Measurements from ENCODE around the gene PAPSS1.

DNA sequence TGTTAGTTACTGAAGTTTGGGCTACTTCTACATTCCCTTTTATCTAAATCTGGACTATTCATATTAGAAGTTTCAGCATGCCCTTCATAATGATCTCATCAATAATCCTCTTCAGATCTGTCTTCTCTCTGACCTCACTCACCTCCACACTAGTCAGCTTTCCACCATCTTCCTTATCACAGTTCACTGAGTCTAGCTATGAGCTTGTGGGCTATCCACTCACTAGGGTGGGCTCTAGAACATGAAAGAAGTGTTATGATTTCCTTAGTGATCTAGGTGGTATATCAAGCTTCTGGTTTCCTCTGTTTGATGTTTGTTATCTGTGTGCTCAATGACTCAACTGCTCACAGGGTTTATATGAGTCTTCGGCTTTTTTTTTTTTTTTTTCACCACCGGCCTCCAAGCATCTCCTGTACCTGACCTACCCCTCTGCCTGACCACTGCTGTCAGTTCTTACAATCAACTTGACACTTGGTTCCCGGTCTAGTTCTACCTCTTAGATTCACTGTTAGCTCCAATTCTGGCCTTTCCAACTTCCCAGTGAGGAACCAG, 103.1 kb downstream of the PAPSS1 start:
- TF ChIP-seq EZH2phosphoT487 (IDR thresholded peaks at IDR 0.05), result no peak
- TF ChIP-seq, protein P1, sequence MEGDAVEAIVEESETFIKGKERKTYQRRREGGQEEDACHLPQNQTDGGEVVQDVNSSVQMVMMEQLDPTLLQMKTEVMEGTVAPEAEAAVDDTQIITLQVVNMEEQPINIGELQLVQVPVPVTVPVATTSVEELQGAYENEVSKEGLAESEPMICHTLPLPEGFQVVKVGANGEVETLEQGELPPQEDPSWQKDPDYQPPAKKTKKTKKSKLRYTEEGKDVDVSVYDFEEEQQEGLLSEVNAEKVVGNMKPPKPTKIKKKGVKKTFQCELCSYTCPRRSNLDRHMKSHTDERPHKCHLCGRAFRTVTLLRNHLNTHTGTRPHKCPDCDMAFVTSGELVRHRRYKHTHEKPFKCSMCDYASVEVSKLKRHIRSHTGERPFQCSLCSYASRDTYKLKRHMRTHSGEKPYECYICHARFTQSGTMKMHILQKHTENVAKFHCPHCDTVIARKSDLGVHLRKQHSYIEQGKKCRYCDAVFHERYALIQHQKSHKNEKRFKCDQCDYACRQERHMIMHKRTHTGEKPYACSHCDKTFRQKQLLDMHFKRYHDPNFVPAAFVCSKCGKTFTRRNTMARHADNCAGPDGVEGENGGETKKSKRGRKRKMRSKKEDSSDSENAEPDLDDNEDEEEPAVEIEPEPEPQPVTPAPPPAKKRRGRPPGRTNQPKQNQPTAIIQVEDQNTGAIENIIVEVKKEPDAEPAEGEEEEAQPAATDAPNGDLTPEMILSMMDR (IDR thresholded peaks at IDR 0.05), result no peak

Measured in neural progenitor cell (in vitro differentiated cells).